Stimulated activated CD4-positive, alpha-beta T cell treated with anti-CD3 and anti-CD28 coated beads, TNF-alpha, amount 100 ng/mL, for 48 hours (primary cell): ENCODE measurements around the gene ZNF296.

Experiments used
- DNase-seq, 3 donors: peaks; one replicate each; pipeline ENCODE4 v3.0.0-alpha.2; 2020; ENCODE audit warnings: low read depth in 3 of 3

Gene ZNF296

GRCh38 chr19:45103156-45103507, 26.9 kb upstream of the ZNF296 start:
- peak in 1 of 3 donors; percentile 24 for DNase-seq

GRCh38 chr19:45102481-45102880, 26.2 kb upstream of the ZNF296 start:
- no peak for DNase-seq

GRCh38 chr19:45101806-45102205, 25.5 kb upstream of the ZNF296 start:
- DNase-seq = no peak

- no peak for DNase-seq
Observed at GRCh38 chr19:45100846-45101252, 24.6 kb upstream of the ZNF296 start.

GRCh38 chr19:45100201-45100600, 23.9 kb upstream of the ZNF296 start:
- DNase-seq = no peak

- DNase-seq = no peak
Observed at GRCh38 chr19:45099467-45100191, 23.4 kb upstream of the ZNF296 start.

- no peak for DNase-seq
Observed at GRCh38 chr19:45098521-45099466, 22.5 kb upstream of the ZNF296 start.

- no peak for DNase-seq
Observed at GRCh38 chr19:45097776-45098520, 21.7 kb upstream of the ZNF296 start.

GRCh38 chr19:45097450-45097775, 21.1 kb upstream of the ZNF296 start:
- no peak for DNase-seq

- DNase-seq = no peak
Observed at GRCh38 chr19:45096700-45097099, 20.4 kb upstream of the ZNF296 start.

- DNase-seq = no peak
Observed at GRCh38 chr19:45095496-45096413, 19.5 kb upstream of the ZNF296 start.

GRCh38 chr19:45094707-45095106, 18.4 kb upstream of the ZNF296 start:
- no peak for DNase-seq

- no peak for DNase-seq
Observed at GRCh38 chr19:45094137-45094536, 17.9 kb upstream of the ZNF296 start.

- DNase-seq = peak; percentile 79 to 88 (median 87)
Observed at GRCh38 chr19:45092747-45093678, 16.7 kb upstream of the ZNF296 start, which contains the start of gene PPP1R37. Gene PPP1R37, plus strand, starts transcription at chr19:45093179. Its CDS starts 147 bp downstream, at chr19:45093326.

- peak; percentile 92 to 96 (median 94) for DNase-seq
Observed at GRCh38 chr19:45091031-45091923, 15.0 kb upstream of the ZNF296 start.

- no peak for DNase-seq
Observed at GRCh38 chr19:45090606-45091005, 14.3 kb upstream of the ZNF296 start.

- no peak for DNase-seq
Observed at GRCh38 chr19:45090034-45090433, 13.8 kb upstream of the ZNF296 start.

GRCh38 chr19:45087531-45087930, 11.3 kb upstream of the ZNF296 start:
- peak in 1 of 3 donors; percentile 26 for DNase-seq

GRCh38 chr19:45086480-45086879, 10.2 kb upstream of the ZNF296 start:
- no peak for DNase-seq
